Effector memory CD4-positive, alpha-beta T cell (primary cell): ENCODE data around the gene HYAL1.

Experiments used
- DNase-seq, 3 donors: peaks; one replicate each; pipeline ENCODE4 v3.0.0-alpha.2; 2020
- H3K27ac ChIP-seq: 2 replicates; pipeline ENCODE4 v1.7.0; 2013; ENCODE audit warnings: mild to moderate bottlenecking, low read length, moderate library complexity; ENCODE audit not compliant: insufficient read depth, poor library complexity, severe bottlenecking
- H3K27me3 ChIP-seq: replicated peaks from 2 replicates; pipeline ENCODE4 v1.7.0; 2013; ENCODE audit warnings: mild to moderate bottlenecking, low read length; ENCODE audit not compliant: insufficient read depth, control insufficient read depth, poor library complexity, severe bottlenecking
- H3K36me3 ChIP-seq: 2 replicates; pipeline ENCODE4 v1.7.0; 2013; ENCODE audit warnings: mild to moderate bottlenecking, low read length, moderate library complexity; ENCODE audit not compliant: control insufficient read depth, insufficient read depth
- H3K4me1 ChIP-seq: 2 replicates; pipeline ENCODE4 v1.7.0; 2013; ENCODE audit warnings: low read length, mild to moderate bottlenecking; ENCODE audit not compliant: control insufficient read depth, insufficient read depth, poor library complexity, severe bottlenecking
- H3K4me3 ChIP-seq: 2 replicates; pipeline ENCODE4 v1.7.0; 2013; ENCODE audit warnings: low read length, low read depth, mild to moderate bottlenecking; ENCODE audit not compliant: insufficient read depth, poor library complexity, severe bottlenecking
- H3K9me3 ChIP-seq: 2 replicates; pipeline ENCODE4 v1.7.0; 2013; ENCODE audit warnings: mild to moderate bottlenecking, low read length, moderate library complexity; ENCODE audit not compliant: control insufficient read depth

Gene HYAL1

DNA sequence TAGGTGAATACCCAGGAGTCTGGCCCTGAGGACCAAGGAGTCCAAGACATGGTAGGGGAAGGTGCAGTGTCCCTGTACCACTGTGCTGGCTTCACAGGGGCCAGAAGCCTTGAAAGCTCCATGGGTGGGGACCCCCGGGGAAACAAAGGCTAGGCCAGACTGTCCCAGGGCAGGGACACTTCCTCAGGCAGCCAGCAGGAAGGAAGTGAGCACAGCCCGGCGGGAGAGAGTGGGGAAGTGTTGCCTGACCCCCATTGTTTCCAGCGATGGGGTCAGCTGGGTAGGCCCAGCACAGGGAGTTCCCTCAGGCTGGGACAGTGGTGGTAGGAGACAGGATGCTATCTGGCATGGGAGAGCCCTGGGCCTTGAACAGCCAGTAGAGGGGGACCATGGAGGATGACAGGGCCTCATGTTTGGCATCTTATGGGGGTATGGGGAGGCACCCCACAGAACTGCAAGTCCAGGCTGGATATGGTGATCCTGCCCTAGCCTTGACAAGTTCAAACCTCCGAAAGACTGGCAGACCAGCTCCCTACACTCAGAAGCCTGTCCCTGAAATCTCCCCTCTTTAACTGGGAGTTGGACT, 20.3 kb upstream of the HYAL1 start:
- Histone ChIP-seq H3K4me3 (no peak overlapping the region), H3K4me1 (peaks cover 40% of the 10 kb centered on the region), H3K9me3 (no peaks in the 10 kb centered on the region), H3K36me3 (no peaks in the 10 kb centered on the region), H3K27ac (no peak overlapping the region), H3K27me3 (no peaks in the 10 kb centered on the region)
- DNase-seq: no peak

DNA sequence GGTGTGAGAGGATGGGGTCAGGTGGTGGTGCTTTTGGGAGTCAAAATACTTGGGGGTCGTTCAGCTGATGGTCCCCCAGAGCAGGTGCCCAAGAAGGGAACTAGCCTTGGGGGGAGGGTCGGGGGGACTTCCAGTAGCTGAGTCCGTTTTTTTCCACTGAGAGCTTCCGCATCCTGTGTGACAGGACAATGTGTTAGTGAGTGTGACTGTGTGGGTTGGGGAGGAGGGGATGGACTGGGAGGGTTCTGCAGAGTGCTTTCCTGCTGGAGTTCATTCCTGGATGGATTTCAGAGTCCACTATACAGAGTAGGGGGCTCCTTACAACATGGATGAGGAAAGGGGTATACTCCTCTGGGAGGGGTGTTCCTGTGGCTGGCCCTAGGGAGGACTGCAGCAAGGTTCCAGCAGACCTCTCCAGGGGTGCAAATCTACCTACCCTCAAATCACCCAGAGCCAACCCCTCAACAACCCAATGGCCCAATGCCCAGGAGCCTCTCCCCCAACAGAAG, 19.8 kb upstream of the HYAL1 start:
- Histone ChIP-seq H3K4me3 (no peak overlapping the region), H3K9me3 (no peaks in the 10 kb centered on the region), H3K27me3 (no peaks in the 10 kb centered on the region), H3K4me1 (peaks cover 36% of the 10 kb centered on the region), H3K36me3 (no peaks in the 10 kb centered on the region), H3K27ac (no peak overlapping the region)
- DNase-seq: no peak

DNA sequence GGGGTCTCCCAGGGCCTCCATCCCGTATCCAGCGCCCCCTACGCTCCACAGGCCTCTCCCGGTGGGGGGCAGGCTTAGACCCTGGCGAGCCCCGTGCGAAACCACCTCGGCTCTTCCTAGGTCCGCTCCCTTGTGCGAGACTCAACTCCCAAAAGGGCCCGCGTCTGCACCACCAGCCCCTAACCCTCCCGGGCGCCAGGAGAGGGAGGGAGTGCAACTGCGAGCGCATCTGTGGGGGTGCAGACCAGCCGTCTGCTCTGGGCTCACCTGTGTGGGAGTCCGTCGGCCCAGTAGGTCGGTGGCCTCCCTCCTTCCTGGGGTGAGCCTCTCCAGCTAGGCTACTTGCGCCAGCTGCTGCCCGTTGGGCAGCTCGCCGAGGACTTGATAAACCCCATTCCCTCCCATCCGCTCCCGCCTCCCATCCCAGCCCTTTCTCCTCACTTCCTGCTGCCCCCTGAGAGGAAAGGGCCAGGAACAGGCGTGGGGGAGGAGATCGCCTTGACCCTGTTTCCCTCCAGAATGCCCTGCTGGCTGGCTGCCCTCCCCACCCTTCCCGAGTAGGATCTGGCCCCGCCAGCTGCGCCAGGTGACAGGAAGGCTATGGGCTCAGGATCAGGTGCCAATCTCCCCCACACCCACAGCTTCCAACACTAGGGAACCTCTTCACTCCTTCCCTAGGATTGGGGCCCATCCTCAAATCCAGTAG, 19.2 kb upstream of the HYAL1 start, which contains the start of gene HYAL2:
HYAL2 (minus strand) TSS at position 360 of the 706 bp plus-strand sequence. CDS start 2,256 bp downstream, outside the sequence.
- H3K9me3 ChIP-seq: no peaks in the 10 kb centered on the region
- H3K4me1 ChIP-seq: peaks cover 35% of the 10 kb centered on the region
- no peak for DNase-seq
- peak within 1 kb of the TSS; percentile 84 for H3K27ac ChIP-seq
- H3K36me3 ChIP-seq: no peaks in the 10 kb centered on the region
- H3K4me3 ChIP-seq: peak within 1 kb of the TSS; percentile 93
- no peaks in the 10 kb centered on the region for H3K27me3 ChIP-seq

DNA sequence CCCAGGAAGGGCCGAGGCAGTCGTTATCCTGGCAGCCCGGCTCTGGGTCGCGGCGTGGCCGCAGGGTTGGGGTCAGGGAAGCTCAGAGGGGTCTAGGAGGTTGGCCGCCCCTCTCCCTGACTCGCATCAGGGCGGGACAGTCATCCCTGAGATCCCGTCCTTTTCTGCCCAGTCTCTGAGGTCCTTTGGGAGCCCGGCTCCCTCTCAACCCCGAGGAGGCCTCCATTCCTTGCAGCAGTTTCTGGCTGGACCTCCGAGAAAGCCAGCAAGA, 18.7 kb upstream of the HYAL1 start:
- Histone ChIP-seq H3K36me3 (no peaks in the 10 kb centered on the region), H3K9me3 (no peaks in the 10 kb centered on the region), H3K27ac (peak overlapping the region; percentile 84), H3K4me1 (peaks cover 35% of the 10 kb centered on the region), H3K27me3 (no peaks in the 10 kb centered on the region), H3K4me3 (peak overlapping the region; percentile 93)
- no peak for DNase-seq

DNA sequence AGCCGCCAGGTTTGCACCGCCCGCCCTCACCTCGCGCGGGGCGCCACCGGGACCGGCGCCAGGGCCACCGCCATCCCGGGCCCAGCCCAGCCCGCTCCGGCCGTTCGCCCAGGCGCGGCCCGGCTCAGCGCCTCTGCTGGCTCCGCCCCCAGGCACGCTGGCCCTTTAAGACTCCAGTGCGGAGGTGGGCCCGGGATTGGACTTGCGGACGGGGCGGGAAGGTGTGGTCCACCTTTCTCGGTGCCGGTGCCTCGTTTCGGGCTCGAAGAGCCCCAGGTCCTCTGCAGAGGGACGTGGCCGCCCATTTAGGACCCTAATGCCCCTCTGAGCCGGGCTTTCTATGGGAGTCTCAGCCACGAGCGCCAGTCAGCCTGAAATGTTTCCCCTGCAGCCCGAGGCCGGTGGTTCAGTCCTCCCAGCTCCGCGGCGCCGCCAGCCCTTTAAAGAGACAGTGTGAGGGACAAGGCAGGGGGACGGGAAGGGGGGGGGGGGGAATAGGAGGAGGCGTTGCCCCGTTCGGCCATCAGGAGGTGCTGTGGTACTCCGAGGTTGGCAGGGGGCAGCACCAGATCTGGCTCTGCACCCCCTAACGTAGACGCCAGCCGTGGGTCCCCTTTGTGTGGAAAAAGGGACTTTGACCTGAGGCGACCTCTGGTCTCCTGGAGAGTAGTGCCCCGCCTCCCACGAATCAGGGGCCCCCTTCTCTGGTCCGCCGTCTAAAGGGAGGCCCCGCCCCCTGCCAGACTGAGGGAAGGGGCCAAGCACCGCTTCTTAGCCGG, 18.2 kb upstream of the HYAL1 start:
- Histone ChIP-seq H3K4me3 (peak overlapping the region; percentile 93), H3K4me1 (peaks cover 36% of the 10 kb centered on the region), H3K36me3 (no peaks in the 10 kb centered on the region), H3K9me3 (no peaks in the 10 kb centered on the region), H3K27ac (peak overlapping the region; percentile 84), H3K27me3 (no peaks in the 10 kb centered on the region)
- peak; percentile 58 to 72 (median 68) for DNase-seq

DNA sequence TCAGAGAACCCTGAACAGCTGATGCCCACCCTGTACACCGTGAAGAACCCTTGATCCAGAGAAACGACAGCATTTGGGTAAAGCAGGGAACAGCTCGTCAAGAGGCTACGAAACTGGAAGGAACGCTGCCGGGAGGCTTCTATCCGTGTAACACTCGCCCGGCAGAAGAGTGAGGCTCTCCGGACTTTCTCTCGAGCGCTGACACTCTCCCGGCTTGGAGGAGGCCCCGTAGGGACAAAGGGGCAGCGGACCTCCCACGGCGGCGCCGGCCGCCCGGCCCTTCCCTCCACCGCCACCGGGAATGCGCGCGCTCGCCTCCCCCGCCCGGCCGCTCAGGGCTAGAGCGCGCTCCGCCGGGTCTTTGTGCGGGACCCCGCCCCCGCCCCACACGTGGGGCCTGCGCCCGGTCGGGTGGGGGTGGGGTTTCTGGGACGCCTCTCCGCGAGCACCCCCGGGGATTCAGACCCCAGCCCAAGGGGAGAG, 17.5 kb upstream of the HYAL1 start:
- H3K4me3 ChIP-seq: peak overlapping the region; percentile 93
- H3K27me3 ChIP-seq: no peaks in the 10 kb centered on the region
- no peaks in the 10 kb centered on the region for H3K36me3 ChIP-seq
- peak overlapping the region; percentile 84 for H3K27ac ChIP-seq
- DNase-seq: peak in 2 of 3 donors; percentile 20 to 48
- peaks cover 41% of the 10 kb centered on the region for H3K4me1 ChIP-seq
- H3K9me3 ChIP-seq: no peaks in the 10 kb centered on the region

DNA sequence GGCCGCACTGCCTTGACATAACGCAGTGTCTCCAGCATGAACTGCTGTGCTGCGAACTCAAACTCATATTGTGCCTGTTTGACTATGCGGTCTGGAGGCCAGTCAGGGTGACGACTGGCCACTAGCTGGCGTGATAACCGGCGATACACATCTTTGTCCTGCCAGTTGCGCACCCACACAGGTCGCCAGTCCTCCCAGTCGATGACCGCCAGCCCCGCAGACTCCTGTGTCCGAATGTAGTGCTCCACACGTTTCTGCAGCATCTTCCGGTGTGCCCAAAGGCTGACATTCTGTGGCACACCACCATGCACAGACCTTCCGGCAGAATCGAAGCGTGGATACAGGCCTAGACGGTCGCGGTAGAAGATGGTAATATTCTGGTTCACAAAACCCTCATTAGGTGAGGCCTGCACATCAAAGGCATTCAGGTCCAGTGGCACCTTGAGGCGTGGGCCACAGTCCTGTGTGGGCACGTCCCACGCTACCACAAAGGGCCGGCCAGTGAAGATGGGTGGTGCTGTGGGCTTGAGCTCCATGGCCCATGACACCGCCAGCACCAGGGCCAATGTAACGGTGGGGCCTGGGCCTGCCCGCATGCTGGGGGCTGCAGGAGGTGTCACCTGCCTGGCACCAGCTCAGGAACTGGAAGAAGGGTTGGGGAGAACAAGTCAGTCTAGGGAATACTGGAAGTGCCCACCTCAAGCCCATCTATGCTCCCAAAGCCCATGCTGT, 16.7 kb upstream of the HYAL1 start:
- no peak overlapping the region for H3K27ac ChIP-seq
- H3K4me3 ChIP-seq: peak overlapping the region; percentile 93
- H3K36me3 ChIP-seq: no peaks in the 10 kb centered on the region
- no peak for DNase-seq
- H3K27me3 ChIP-seq: no peaks in the 10 kb centered on the region
- H3K4me1 ChIP-seq: peaks cover 41% of the 10 kb centered on the region
- no peaks in the 10 kb centered on the region for H3K9me3 ChIP-seq

DNA sequence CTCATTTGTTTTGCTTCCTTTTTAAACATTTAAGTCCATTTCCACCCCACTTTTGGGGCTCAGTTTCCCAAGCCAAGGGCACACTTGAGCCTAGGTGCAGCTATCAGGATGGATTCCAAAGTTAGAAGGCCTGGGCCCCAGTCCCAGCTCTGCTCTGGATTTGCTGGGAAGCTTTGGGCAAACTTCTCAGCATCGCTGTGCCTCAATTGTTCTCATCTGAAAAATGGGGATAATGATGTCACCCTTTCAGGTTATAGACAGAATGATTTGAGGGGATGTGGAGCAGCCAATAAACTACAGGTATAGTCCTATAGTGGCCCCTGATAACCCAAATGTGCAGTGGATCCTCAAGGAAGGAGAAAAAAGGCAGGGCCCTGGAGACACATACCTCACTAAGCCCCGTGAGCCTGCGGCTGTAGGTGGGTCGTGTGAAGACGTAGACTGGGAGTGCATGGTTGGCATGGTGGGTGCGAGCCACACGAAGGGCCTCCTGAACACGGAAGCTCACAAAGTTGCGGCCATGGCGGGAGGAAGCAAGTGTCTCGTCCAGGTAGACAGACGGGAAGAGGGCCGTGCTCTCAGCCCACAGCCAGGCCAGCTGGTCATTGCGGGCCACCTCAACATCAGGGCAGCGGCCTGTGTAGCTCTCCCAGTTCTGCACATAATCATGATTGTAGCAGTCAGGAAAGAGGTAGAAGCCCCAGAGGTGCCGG, 16.0 kb upstream of the HYAL1 start:
- Histone ChIP-seq H3K9me3 (no peaks in the 10 kb centered on the region), H3K4me1 (peaks cover 41% of the 10 kb centered on the region), H3K27ac (no peak overlapping the region), H3K27me3 (no peaks in the 10 kb centered on the region), H3K4me3 (no peak overlapping the region), H3K36me3 (no peaks in the 10 kb centered on the region)
- no peak for DNase-seq

DNA sequence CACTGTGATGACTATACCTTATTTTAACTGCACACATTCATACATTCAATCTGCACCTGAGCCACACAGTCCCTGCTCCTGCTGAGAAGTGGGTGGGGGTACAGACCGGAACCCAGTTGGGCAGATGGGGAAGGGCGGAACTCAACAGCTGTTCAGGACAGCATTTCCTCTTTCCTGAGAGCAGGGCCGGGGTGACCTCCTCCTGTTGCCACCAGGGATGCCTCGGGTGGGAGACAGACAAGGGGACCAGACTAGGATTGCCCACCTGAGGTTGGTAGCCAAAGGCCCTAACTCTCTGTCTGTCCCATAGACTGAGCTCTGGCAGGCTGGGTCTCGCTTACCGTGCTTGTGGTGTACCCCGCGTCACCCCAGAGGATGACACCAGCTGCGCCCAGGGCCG, 15.2 kb upstream of the HYAL1 start:
- no peak for DNase-seq
- Histone ChIP-seq H3K27me3 (no peaks in the 10 kb centered on the region), H3K36me3 (no peaks in the 10 kb centered on the region), H3K4me3 (no peak overlapping the region), H3K4me1 (peaks cover 41% of the 10 kb centered on the region), H3K27ac (no peak overlapping the region), H3K9me3 (no peaks in the 10 kb centered on the region)
